Stomach (tissue), 9 donors: ENCODE measurements around the gene STX10. TPM values are rescaled to one million over a fixed set of nuclear protein-coding genes. Genes with fewer than 3 reads are reported as not detected.

Experiments used
- DNase-seq, 2 donors: peaks; one replicate each; pipeline versions ENCODE4 v3.0.0 to v3.0.0-alpha.2; 2013 to 2019
- H3K27ac ChIP-seq, 5 donors: fragments of 200-600 bp in 4 of 5; sonication (generic) in 4 of 5; one replicate each; pipeline ENCODE4 v1.5.1; 2013 to 2019; ENCODE audit warnings: mild to moderate bottlenecking in 1 of 5, moderate library complexity in 1 of 5
- H3K27me3 ChIP-seq, 3 donors: fragments of 200-600 bp; sonication (generic); one replicate each; pipeline ENCODE4 v1.5.1; 2017 to 2019; ENCODE audit warnings: mixed run types in 1 of 3
- H3K36me3 ChIP-seq, 4 donors: fragments of 200-600 bp; sonication (generic); 1 replicate in 3 of 4; 2 replicates in 1 of 4; pipeline ENCODE4 v1.5.1; 2016 to 2019
- H3K4me1 ChIP-seq, 4 donors: fragments of 200-600 bp; sonication (generic); one replicate each; pipeline ENCODE4 v1.5.1; 2016 to 2019
- H3K4me3 ChIP-seq, 4 donors: fragments of 200-600 bp; sonication (generic) in 3 of 4; one replicate each; pipeline ENCODE4 v1.5.1; 2016 to 2019; ENCODE audit warnings: mild to moderate bottlenecking in 1 of 4
- H3K9me3 ChIP-seq, 4 donors: fragments of 200-600 bp; sonication (generic); one replicate each; pipeline ENCODE4 v1.5.1; 2016 to 2019
- EP300 ChIP-seq: sonication (generic); formaldehyde crosslinking; IDR thresholded peaks from one replicate; pipeline ENCODE4 v1.6.1; 2017; ENCODE audit warnings: antibody characterized with exemption
- POLR2A ChIP-seq, 4 donors: fragments of 450-650 bp; IDR thresholded peaks; one replicate each; pipeline ENCODE4 v1.6.1; 2016; ENCODE audit warnings: antibody characterized with exemption in 4 of 4, control low read depth in 2 of 4, mild to moderate bottlenecking in 1 of 4, moderate library complexity in 1 of 4
- POLR2AphosphoS5 ChIP-seq, 3 donors: sonication (generic); formaldehyde crosslinking; IDR thresholded peaks; one replicate each; pipeline ENCODE4 v1.6.1; 2016; ENCODE audit warnings: antibody characterized with exemption in 3 of 3
- WGBS, 5 donors: extraction: QIAGEN DNeasy Blood & Tissue Kit in 3 of 5; methylation state at CpG; one replicate each; pipeline versions ENCODE4 v1.1.5 to v1.1.7; 2013 to 2018; 5-methylcytosine and 5-hydroxymethylcytosine counted together
- intact Hi-C: fragments of 100-400 bp; cut with DNase I; formaldehyde crosslinking; loops from one replicate; pipeline ENCODE4 v1.15.1; 2023; ENCODE audit warnings: low total_unique reads
- polyA plus RNA-seq, 3 donors: library from polyadenylated mRNA; stranded (reverse); fragments of 200-250 nt; gene quantifications; one replicate each; pipeline ENCODE4 v1.2.3, GENCODE V29; 2013
- total RNA-seq, 5 donors: library from RNA; depleted of rRNA; stranded (reverse); fragments of >200 nt; gene quantifications; one replicate each; pipeline versions ENCODE4 v1.1.0 to v1.2.3, GENCODE V29; 2014 to 2016
- TF ChIP-seq, protein P1 (sequence below), 7 experiments: fragments of 450-650 bp in 4 of 7; fragments of 200-600 bp in 3 of 7; sonication (generic) in 3 of 7; IDR thresholded peaks; one replicate each; pipeline ENCODE4 v1.5.1; 2016 to 2019; ENCODE audit warnings: antibody characterized with exemption in 7 of 7, control low read depth in 2 of 7, mild to moderate bottlenecking in 1 of 7
- donor health status: healthy with polysubstance abuse.
- donor health status: Bipolar disorder and iron deficiency.
- donor health status: healthy.

The STX10 gene
- total and polyA plus RNA-seq, 8 donors, result 20.4 to 942 (median 104) TPM

DNA sequence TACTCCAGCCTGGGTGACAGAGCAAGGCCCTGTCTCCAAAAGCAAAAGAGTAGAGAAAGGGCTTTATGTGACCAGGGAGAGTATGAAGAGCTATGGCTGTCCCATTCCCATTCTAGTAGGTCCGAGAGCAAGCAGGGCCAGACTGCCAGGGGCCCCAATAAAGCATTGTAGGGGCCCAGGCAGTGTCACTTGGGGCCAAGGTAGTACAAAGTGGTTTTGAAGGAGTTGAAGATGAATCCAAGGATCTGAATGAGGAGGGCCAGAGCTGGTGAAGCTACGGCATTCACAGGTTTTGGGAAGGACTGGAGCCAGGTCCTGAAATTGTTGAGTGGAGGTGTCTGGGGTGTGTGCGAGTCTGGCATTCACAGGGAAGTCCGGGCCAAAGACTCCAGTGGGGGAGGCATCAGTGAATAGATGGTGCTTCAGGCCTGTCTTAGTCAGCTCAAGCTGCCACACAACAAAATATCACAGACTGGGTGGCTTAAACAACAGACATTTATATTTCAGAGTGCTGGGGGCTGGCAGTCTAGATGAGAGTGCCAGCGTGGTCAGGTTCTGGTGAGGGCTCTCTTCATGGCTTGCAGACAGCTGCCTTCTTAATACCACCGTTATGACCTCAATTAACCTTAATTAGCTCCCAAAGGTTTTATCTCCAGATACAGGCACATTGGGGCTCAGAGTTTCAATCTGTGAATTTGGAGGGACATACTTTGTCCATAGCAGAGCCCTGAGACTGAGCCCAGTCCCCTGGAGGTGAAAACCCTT lies 22.2 kb downstream of the STX10 start:
- intact Hi-C loops, result no loop called here
- Histone ChIP-seq H3K4me3 (no peak overlapping the region), H3K36me3 (peaks cover 0 to 15% (median 12%) of the 10 kb centered on the region in 4 donors), H3K9me3 (no peaks in the 10 kb centered on the region), H3K27me3 (no peaks in the 10 kb centered on the region), H3K27ac (no peak overlapping the region), H3K4me1 (peaks cover 0 to 24% (median 14%) of the 10 kb centered on the region in 4 donors)
- no peak for DNase-seq
- WGBS, 5 donors, result 82 to 92% (median 88%) methylated on average over 6 of the region's 6 CpGs
- TF ChIP-seq, protein P1, sequence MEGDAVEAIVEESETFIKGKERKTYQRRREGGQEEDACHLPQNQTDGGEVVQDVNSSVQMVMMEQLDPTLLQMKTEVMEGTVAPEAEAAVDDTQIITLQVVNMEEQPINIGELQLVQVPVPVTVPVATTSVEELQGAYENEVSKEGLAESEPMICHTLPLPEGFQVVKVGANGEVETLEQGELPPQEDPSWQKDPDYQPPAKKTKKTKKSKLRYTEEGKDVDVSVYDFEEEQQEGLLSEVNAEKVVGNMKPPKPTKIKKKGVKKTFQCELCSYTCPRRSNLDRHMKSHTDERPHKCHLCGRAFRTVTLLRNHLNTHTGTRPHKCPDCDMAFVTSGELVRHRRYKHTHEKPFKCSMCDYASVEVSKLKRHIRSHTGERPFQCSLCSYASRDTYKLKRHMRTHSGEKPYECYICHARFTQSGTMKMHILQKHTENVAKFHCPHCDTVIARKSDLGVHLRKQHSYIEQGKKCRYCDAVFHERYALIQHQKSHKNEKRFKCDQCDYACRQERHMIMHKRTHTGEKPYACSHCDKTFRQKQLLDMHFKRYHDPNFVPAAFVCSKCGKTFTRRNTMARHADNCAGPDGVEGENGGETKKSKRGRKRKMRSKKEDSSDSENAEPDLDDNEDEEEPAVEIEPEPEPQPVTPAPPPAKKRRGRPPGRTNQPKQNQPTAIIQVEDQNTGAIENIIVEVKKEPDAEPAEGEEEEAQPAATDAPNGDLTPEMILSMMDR (IDR thresholded peaks at IDR 0.05), result no peak
- TF ChIP-seq POLR2AphosphoS5 (IDR thresholded peaks at IDR 0.05) (no peak), POLR2A (IDR thresholded peaks at IDR 0.05) (no peak), EP300 (no peak)

DNA sequence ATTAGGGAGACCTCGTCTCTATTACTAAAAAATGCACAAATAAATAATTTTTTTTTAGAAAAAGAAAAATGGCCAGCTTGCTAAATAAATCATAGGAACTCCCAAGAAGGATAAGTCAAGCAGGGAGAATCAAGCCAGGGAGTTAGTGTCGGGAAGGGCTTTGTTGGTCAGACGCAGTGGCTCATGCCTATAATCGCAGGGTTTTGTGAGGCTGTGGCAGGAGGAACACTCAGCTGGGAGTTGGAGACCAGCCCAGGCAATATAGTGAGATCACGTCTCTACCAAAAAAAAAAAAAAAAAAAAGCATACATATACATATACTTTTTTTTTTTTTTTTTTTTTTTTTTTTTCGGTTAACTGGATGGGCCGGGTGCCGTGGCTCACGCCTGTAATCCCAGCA lies 23.1 kb downstream of the STX10 start:
- 86 to 91% (median 87%) methylated on average over 8 to 9 of the region's 9 CpGs for WGBS, 5 donors
- no peaks in the 10 kb centered on the region for H3K9me3 ChIP-seq
- no peaks in the 10 kb centered on the region for H3K27me3 ChIP-seq
- H3K27ac ChIP-seq, result no peak overlapping the region
- H3K4me3 ChIP-seq, result no peak overlapping the region
- intact Hi-C loops, result no loop called here
- H3K36me3 ChIP-seq, result peaks cover 0 to 20% (median 12%) of the 10 kb centered on the region in 4 donors
- peaks cover 0 to 21% (median 12%) of the 10 kb centered on the region in 4 donors for H3K4me1 ChIP-seq
- no peak for TF ChIP-seq EP300
- no peak for TF ChIP-seq POLR2A (IDR thresholded peaks at IDR 0.05)
- no peak for TF ChIP-seq POLR2AphosphoS5 (IDR thresholded peaks at IDR 0.05)
- TF ChIP-seq, protein P1 (IDR thresholded peaks at IDR 0.05), result no peak
- no peak for DNase-seq

DNA sequence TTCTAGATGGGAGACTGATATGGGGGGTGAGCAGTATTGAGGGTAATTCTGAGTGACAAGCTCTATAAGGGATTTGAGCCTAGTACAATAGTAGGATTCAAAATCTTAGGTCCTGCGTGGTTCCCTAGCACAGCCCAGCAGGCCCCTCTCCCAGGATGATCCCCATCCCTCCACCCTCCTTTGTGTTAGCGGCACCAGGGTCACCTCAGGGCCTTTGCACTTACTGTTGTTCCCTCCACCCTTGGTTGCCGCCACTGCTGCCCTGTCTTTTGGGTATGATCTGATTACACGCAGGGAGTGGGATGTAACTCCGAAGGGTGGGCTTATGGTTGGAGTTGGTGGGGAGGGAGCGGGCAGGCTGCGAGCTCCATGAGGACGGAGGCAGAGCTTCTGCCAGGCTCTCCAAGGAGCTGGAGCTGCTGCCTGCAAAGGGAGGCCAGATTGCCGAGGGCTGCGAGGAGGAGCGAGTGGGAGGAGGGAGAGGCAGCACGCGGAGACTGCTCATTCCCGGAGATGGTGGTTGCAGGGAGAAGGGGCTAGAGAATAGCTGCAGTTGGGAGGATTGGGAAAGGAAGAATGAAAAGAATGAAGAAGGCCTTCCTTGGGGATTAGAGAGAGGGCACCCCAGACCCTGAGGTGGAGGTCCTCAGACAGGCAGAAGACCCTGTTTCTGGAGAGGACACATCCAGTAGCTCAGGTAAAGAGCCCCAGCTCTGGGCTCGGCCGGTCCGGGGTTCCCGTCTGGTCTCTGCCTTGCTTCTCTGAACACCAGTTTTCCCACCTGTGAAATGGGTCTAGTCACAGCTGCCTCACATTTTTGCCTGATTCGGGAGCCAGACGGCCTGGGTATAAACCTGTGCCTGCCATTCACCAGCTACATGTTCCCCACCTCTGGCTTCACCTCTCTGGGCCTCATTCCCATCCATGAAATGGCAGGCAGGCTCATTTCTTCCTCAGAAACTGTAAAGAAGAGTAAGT lies 26.9 kb downstream of the STX10 start:
- Histone ChIP-seq H3K27ac (no peak overlapping the region), H3K4me3 (no peak overlapping the region), H3K36me3 (peaks cover 0 to 32% (median 16%) of the 10 kb centered on the region in 4 donors), H3K4me1 (peaks cover 20 to 48% (median 34%) of the 10 kb centered on the region in 4 donors), H3K9me3 (no peaks in the 10 kb centered on the region), H3K27me3 (no peaks in the 10 kb centered on the region)
- no peak for DNase-seq
- no peak for TF ChIP-seq POLR2A (IDR thresholded peaks at IDR 0.05)
- TF ChIP-seq EP300, result no peak
- no peak for TF ChIP-seq POLR2AphosphoS5 (IDR thresholded peaks at IDR 0.05)
- TF ChIP-seq, protein P1 (IDR thresholded peaks at IDR 0.05), result no peak
- WGBS, 5 donors, result 91 to 94% (median 93%) methylated on average over 18 to 20 of the region's 20 CpGs
- intact Hi-C loops, result no loop called here

DNA sequence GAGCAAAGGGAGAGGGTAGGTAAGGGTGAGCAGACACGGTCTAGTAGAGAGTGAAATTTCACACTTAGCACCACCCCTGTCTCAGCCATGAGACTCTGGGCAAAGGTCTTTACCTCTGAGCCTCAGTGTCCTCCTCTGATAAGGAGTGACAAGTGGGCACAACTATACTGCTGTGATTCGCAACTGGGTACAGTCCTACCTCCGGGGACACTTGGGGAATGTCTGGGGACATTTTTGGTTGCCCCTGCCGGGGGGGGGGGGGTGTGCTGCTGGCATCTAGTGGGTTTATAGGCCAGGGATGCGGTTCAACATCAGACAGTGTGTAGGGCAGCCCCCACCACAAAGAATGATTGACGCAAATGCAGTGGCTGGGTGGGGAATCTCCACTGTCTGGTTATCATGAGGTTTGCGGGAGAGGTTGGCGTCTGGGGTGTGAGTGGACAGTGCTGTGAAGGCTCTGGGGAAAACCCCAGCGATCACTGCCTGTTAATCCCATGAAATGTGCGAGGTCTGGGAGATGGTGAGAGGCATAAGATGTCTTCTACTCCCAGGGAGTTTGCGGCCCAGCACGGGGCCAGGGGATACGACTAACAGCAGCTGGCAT lies 27.8 kb downstream of the STX10 start:
- no peak for DNase-seq
- 68 to 90% (median 84%) methylated on average over 10 to 13 of the region's 13 CpGs for WGBS, 5 donors
- Histone ChIP-seq H3K9me3 (no peaks in the 10 kb centered on the region), H3K4me3 (no peak overlapping the region), H3K27me3 (no peaks in the 10 kb centered on the region), H3K4me1 (peaks cover 24 to 44% (median 35%) of the 10 kb centered on the region in 4 donors), H3K36me3 (peaks cover 0 to 32% (median 16%) of the 10 kb centered on the region in 4 donors), H3K27ac (no peak overlapping the region)
- intact Hi-C loops, result no loop called here
- TF ChIP-seq POLR2A (IDR thresholded peaks at IDR 0.05), result no peak
- no peak for TF ChIP-seq POLR2AphosphoS5 (IDR thresholded peaks at IDR 0.05)
- TF ChIP-seq, protein P1 (IDR thresholded peaks at IDR 0.05), result no peak
- no peak for TF ChIP-seq EP300
